NCI-H2227 (cell line): ENCODE measurements around the gene PLCL2.

Experiments used
- DNase-seq: peaks from one replicate; lab custom pipeline; 2025; ENCODE audit not compliant: unreplicated experiment; lab: John Stamatoyannopoulos, UW

The PLCL2 gene

GRCh38 chr3:17138246-17139039, 253.7 kb downstream of the PLCL2 start:
- DNase-seq: no peak
